SH-SY5Y (cell line): ENCODE data around the gene LRBA.

ENCODE experiments used
- GATA2 ChIP-seq: IDR thresholded peaks from 2 replicates; pipeline ENCODE4 v1.6.1; 2011; ENCODE audit warnings: mild to moderate bottlenecking, low read depth, low read length
- GATA3 ChIP-seq: IDR thresholded peaks from 2 replicates; pipeline ENCODE4 v1.6.1; 2011; ENCODE audit warnings: low read depth, mild to moderate bottlenecking, low read length, moderate library complexity

DNA sequence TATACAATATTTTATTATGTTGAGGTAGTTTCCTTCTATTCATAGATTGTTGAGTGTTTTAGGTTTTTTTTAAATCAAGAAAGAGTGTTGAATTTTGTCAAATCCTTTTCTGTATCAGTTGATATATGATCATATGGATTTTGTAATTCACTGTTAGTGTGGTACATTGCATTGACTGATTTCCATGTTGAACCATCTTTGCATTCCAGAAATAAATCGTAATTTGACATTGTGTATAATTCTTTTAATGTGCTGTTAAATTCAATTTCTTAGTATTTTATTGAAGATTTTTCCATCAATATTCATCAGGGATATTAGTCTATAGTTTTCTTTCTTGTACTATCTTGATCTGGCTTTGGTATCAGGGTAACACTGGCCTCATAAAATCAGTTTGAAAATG lies 103.8 kb downstream of the LRBA start:
- no peak for TF ChIP-seq GATA2
- no peak for TF ChIP-seq GATA3
